Chondrocyte (in vitro differentiated cells): ENCODE results near the gene AGBL3. TPM values are rescaled to one million over a fixed set of nuclear protein-coding genes. Genes with fewer than 3 reads are reported as not detected.

Experiments
- DNase-seq: peaks from one replicate; pipeline ENCODE4 v3.0.0; 2021; ENCODE audit warnings: mixed read lengths, low spot score
- H3K27ac Mint-ChIP-seq: one replicate; pipeline ENCODE4 v1.8.0; 2021; ENCODE audit warnings: mild to moderate bottlenecking, moderate library complexity, mixed read lengths; ENCODE audit not compliant: unreplicated experiment
- H3K27me3 Mint-ChIP-seq: 2 replicates; pipeline ENCODE4 v1.8.0; 2021; ENCODE audit warnings: low read depth, mixed read lengths
- H3K36me3 Mint-ChIP-seq: 2 replicates; pipeline ENCODE4 v1.8.0; 2021; ENCODE audit warnings: low read depth, mixed read lengths
- H3K4me1 Mint-ChIP-seq: 2 replicates; pipeline ENCODE4 v1.8.0; 2021; ENCODE audit warnings: low read depth, mild to moderate bottlenecking, mixed read lengths
- H3K4me3 Mint-ChIP-seq: one replicate; pipeline ENCODE4 v1.8.0; 2021; ENCODE audit warnings: mild to moderate bottlenecking, moderate library complexity, mixed read lengths; ENCODE audit not compliant: unreplicated experiment
- H3K9me3 Mint-ChIP-seq: 2 replicates; pipeline ENCODE4 v1.8.0; 2021; ENCODE audit warnings: low read depth, mixed read lengths
- total RNA-seq: library from RNA; stranded (reverse); gene quantifications from 3 replicates; pipeline ENCODE4 v1.2.1, GENCODE V29; 2021
- TF ChIP-seq, protein P1 (sequence below): fragments of 200-600 bp; sonication (generic); IDR thresholded peaks from 2 replicates; pipeline ENCODE4 v1.5.0; 2021; ENCODE audit warnings: antibody characterized with exemption, mild to moderate bottlenecking, moderate library complexity

The AGBL3 gene
- total RNA-seq, 1 donor from 2014 or later, result 0.30 TPM

DNA sequence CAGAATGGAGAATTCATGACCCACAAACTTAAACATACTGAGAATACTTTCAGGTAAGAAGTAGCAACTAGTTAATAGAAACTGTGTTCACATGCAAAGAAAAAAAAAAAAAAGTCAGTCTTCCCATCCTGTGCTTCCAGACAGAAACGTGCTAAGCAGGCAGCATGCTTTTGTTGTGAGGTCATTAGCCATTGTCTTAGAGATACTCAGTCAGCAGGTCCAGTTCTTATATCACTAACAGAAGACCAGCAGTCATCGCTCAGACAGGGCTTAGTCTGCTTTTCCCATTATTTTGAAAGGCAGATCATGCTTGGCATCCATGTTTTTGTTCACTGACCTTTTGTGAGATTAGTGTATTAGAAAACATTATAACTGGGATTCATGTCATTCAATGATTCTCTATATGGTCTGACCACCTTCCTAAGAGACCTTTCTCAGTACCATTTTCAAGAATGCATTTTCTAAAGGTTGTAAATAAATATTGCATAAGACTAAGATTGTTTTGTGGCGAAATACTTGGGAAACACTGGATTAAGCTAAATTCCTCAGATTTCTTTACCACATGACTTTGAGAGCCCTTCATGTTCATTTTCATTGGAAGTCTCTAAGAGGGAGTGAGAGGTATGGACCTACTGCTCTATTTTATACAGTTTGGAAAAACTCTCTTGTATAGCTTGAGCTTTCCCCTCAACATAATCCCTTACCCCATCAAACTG lies 45.0 kb upstream of the AGBL3 start:
- no peaks in the 10 kb centered on the region for H3K9me3 Mint-ChIP-seq
- DNase-seq, result no peak
- peaks cover 70% of the 10 kb centered on the region for H3K36me3 Mint-ChIP-seq
- H3K27me3 Mint-ChIP-seq, result no peaks in the 10 kb centered on the region
- TF ChIP-seq, protein P1, sequence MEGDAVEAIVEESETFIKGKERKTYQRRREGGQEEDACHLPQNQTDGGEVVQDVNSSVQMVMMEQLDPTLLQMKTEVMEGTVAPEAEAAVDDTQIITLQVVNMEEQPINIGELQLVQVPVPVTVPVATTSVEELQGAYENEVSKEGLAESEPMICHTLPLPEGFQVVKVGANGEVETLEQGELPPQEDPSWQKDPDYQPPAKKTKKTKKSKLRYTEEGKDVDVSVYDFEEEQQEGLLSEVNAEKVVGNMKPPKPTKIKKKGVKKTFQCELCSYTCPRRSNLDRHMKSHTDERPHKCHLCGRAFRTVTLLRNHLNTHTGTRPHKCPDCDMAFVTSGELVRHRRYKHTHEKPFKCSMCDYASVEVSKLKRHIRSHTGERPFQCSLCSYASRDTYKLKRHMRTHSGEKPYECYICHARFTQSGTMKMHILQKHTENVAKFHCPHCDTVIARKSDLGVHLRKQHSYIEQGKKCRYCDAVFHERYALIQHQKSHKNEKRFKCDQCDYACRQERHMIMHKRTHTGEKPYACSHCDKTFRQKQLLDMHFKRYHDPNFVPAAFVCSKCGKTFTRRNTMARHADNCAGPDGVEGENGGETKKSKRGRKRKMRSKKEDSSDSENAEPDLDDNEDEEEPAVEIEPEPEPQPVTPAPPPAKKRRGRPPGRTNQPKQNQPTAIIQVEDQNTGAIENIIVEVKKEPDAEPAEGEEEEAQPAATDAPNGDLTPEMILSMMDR, result no peak
- peaks cover 84% of the 10 kb centered on the region for H3K4me1 Mint-ChIP-seq
- H3K27ac Mint-ChIP-seq, result peak overlapping the region; percentile 100
- H3K4me3 Mint-ChIP-seq, result no peak overlapping the region

DNA sequence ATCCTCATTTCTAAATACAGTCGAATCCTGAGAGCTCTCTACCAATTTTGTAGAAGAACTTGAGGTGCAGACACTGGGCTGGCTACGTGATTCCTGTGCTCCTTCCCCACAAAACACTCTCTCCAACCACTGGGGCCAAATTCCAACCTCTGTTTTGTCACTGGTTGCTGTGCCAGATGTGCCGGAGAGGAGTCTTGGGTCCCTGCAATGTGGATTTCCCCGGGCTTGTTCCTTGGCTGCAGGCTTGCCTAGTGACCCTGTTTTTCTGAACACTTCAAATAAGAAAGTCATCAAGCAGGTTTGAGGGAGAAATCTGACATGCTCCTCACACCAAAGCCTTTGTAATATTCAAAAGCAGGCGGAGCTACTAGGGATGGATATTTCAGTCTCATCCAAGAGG lies 44.4 kb upstream of the AGBL3 start:
- TF ChIP-seq, protein P1, result no peak
- peak overlapping the region; percentile 100 for H3K27ac Mint-ChIP-seq
- DNase-seq, result no peak
- no peak overlapping the region for H3K4me3 Mint-ChIP-seq
- H3K27me3 Mint-ChIP-seq, result no peaks in the 10 kb centered on the region
- H3K4me1 Mint-ChIP-seq, result peaks cover 82% of the 10 kb centered on the region
- no peaks in the 10 kb centered on the region for H3K9me3 Mint-ChIP-seq
- peaks cover 68% of the 10 kb centered on the region for H3K36me3 Mint-ChIP-seq

DNA sequence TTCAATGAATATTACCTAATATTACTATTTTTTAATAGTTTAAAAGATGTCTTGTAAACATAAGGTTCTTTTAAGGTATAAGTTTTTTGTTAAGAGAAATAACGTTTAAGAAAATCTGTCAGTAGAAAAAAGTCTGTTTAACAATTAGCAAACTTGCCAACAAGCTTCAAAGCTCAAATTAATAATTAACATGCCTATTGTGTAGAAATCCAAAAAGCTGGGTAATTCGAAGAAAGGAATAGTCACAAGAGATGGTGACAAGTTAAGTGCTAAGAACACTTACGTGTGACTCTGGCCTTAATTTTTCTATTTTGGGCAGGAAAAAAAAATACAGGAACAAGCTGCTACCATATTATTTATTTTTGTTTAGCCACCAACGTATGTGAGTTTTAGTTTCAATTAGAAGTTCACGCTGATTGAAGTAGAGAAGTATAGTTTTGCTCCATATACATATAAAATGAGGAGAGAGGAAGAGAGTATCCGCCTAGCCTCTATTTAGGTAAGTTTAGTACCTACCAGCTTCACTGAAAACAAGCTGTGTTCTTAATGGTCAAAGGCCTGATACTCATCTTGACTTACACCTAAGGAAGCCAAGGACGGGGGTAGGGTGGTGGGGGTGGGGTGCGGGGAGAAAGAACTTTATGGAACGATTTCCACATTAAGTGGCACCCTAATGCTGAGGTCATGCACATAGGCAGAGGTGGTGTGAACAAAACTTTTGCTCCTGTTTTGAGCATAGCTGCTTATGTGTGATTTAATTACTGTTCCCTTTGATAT lies 43.4 kb upstream of the AGBL3 start:
- no peaks in the 10 kb centered on the region for H3K27me3 Mint-ChIP-seq

DNA sequence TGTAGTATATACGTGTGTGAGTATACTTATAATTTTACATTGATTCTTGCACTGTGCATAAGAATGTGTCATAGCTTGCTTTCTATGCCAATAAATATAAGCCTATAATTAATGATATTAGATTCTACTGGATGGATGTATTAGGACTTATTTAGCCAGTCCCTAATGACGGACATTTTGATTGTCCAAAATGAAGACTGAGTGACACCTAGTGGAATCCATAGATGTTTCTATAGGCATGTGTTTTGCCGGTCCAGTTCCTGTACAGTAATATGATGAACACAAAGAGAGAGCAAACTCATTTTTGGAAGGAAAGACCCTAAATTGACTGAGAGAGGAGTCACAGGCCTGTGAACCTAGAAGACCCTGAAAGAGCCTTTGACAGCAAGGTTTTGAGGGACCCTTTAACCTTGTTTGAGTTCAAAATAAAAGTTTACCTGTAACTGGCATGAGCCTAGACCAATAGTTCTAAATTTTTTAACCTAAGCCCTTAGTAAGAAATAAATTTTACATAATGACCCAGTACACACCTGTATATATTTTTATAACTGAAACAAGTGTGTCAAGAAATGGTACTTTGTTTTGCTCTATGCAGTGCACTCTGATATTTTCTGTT lies 42.4 kb upstream of the AGBL3 start:
- DNase-seq, result no peak
- Mint-ChIP-seq H3K4me1 (peaks cover 78% of the 10 kb centered on the region), H3K27ac (peak overlapping the region; percentile 66), H3K36me3 (peaks cover 65% of the 10 kb centered on the region), H3K9me3 (no peaks in the 10 kb centered on the region), H3K27me3 (no peaks in the 10 kb centered on the region), H3K4me3 (no peak overlapping the region)
- TF ChIP-seq, protein P1, result peak; percentile 77

More for the DNA sequence above, 43.4 kb upstream of the AGBL3 start:
- Mint-ChIP-seq H3K36me3 (peaks cover 70% of the 10 kb centered on the region), H3K4me3 (no peak overlapping the region), H3K27ac (peak overlapping the region; percentile 49), H3K9me3 (no peaks in the 10 kb centered on the region), H3K4me1 (peaks cover 79% of the 10 kb centered on the region)
- DNase-seq, result no peak
- TF ChIP-seq, protein P1, result no peak

DNA sequence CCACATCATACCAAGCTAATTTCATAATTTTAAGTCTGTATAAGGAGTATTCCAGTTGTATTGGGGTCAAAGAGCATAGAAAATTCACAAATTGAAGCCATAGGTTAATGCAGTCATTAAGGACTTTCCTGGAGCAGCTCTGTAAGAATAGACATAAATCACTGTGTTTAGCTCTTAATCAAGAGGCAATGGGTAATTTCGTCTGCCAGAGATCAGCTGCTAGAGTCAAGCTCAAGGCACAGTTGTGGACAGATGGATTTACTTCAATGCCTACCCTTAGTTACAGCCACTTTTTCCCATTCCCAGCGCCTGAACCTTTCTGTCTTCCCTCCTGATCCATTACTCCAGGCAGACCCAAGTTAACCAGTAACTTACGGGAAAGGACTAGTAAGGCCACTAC lies 40.6 kb upstream of the AGBL3 start:
- Mint-ChIP-seq H3K4me3 (no peak overlapping the region), H3K27me3 (no peaks in the 10 kb centered on the region), H3K27ac (peak overlapping the region; percentile 30), H3K4me1 (peaks cover 77% of the 10 kb centered on the region), H3K9me3 (no peaks in the 10 kb centered on the region), H3K36me3 (peaks cover 68% of the 10 kb centered on the region)
- TF ChIP-seq, protein P1, result no peak
- DNase-seq, result no peak
